Mesendoderm (in vitro differentiated cells): ENCODE measurements around the gene FBL. TPM values are rescaled to one million over a fixed set of nuclear protein-coding genes. Genes with fewer than 3 reads are reported as not detected.
A peak's percentile ranks its signal among the peaks of the same experiment; 100 is the strongest.
"Not testable (repeated sequence)": the region's sequence is repeated elsewhere in the genome, so short reads cannot be mapped to it uniquely, and the experiment has no call there.

Experiments
- DNase-seq: peaks from one replicate; pipeline ENCODE4 v3.0.0; 2013
- H2AK5ac ChIP-seq: 2 replicates; pipeline ENCODE4 v1.6.1; 2013; ENCODE audit warnings: low read length, inconsistent platforms
- H2BK120ac ChIP-seq: 2 replicates; pipeline ENCODE4 v1.6.1; 2013; ENCODE audit warnings: low read depth, mild to moderate bottlenecking, low read length, moderate library complexity, mixed read lengths
- H2BK15ac ChIP-seq: replicated peaks from 2 replicates; pipeline ENCODE4 v1.6.1; 2013; ENCODE audit warnings: low read depth, mild to moderate bottlenecking, moderate library complexity
- H2BK5ac ChIP-seq: 2 replicates; pipeline ENCODE4 v1.6.1; 2013; ENCODE audit warnings: low read length, inconsistent platforms
- H3K18ac ChIP-seq: 2 replicates; pipeline ENCODE4 v1.6.1; 2013; ENCODE audit warnings: mild to moderate bottlenecking, low read length, mixed read lengths
- H3K23ac ChIP-seq: one replicate; pipeline ENCODE4 v1.6.1; 2013; ENCODE audit warnings: low read length
- H3K27ac ChIP-seq: 2 replicates; pipeline ENCODE4 v1.5.1; 2013; ENCODE audit warnings: low read depth, mild to moderate bottlenecking, inconsistent platforms, low read length, moderate library complexity
- H3K27me3 ChIP-seq: 2 replicates; pipeline ENCODE4 v1.6.1; 2013; ENCODE audit warnings: low read length, control low read depth, mild to moderate bottlenecking, inconsistent platforms; ENCODE audit not compliant: insufficient read depth, poor library complexity
- H3K36me3 ChIP-seq: 2 replicates; pipeline ENCODE4 v1.6.1; 2013; ENCODE audit warnings: low read length, inconsistent platforms; ENCODE audit not compliant: control insufficient read depth, insufficient read depth
- H3K4ac ChIP-seq: one replicate; pipeline ENCODE4 v1.6.1; 2013; ENCODE audit warnings: low read depth, mild to moderate bottlenecking, low read length, moderate library complexity
- H3K4me1 ChIP-seq: 2 replicates; pipeline ENCODE4 v1.6.1; 2013; ENCODE audit warnings: low read depth, low read length, inconsistent platforms; ENCODE audit not compliant: control insufficient read depth
- H3K4me2 ChIP-seq: 2 replicates; pipeline ENCODE4 v1.6.1; 2013; ENCODE audit warnings: low read length
- H3K4me3 ChIP-seq: 2 replicates; pipeline ENCODE4 v1.5.1; 2013; ENCODE audit warnings: mild to moderate bottlenecking, low read length
- H3K56ac ChIP-seq: one replicate; pipeline ENCODE4 v1.6.1; 2013; ENCODE audit warnings: low read length
- H3K79me1 ChIP-seq: 2 replicates; pipeline ENCODE4 v1.6.1; 2013; ENCODE audit warnings: low read length, inconsistent platforms
- H3K79me2 ChIP-seq: 2 replicates; pipeline ENCODE4 v1.6.1; 2013; ENCODE audit warnings: mild to moderate bottlenecking, low read length; ENCODE audit not compliant: control insufficient read depth, insufficient read depth
- H3K9ac ChIP-seq: 2 replicates; pipeline ENCODE4 v1.6.1; 2013; ENCODE audit warnings: low read length, inconsistent platforms
- H4K5ac ChIP-seq: one replicate; pipeline ENCODE4 v1.6.1; 2013; ENCODE audit warnings: low read length
- H4K8ac ChIP-seq: one replicate; pipeline ENCODE4 v1.6.1; 2013; ENCODE audit warnings: low read depth, mild to moderate bottlenecking, control low read depth, low read length, moderate library complexity
- WGBS: extraction: QIAGEN DNeasy Blood & Tissue Kit; methylation state at CpG from one replicate; pipeline ENCODE4 v1.1.7; 2013; ENCODE audit warnings: low lambda C conversion rate, missing lambda C conversion rate; ENCODE audit not compliant: insufficient coverage; ENCODE audit errors: extremely low coverage; 5-methylcytosine and 5-hydroxymethylcytosine counted together
- polyA plus RNA-seq, 2 experiments: library from polyadenylated mRNA; stranded (reverse); fragments of 200-250 nt; gene quantifications; one replicate each; pipeline ENCODE4 v1.2.3, GENCODE V29; 2013

Gene FBL
- 572 TPM for polyA plus RNA-seq (2013, experiment 1 of 2)
- 587 TPM for polyA plus RNA-seq (2013, experiment 2 of 2)

- Histone ChIP-seq H3K4me3 (peak within 1 kb of the TSS; percentile 99), H3K27me3 (no peaks in the 10 kb centered on the region), H3K4me2 (peak within 1 kb of the TSS; percentile 98), H3K27ac (peak within 1 kb of the TSS; percentile 33), H3K79me1 (peaks cover 9% of the 10 kb centered on the region), H3K9ac (peak within 1 kb of the TSS; percentile 99), H3K4ac (peak within 1 kb of the TSS; percentile 63), H2AK5ac (no peak within 1 kb of the TSS), H3K4me1 (peaks cover 15% of the 10 kb centered on the region), H2BK120ac (no peak within 1 kb of the TSS), H2BK5ac (peak within 1 kb of the TSS; percentile 35), H3K18ac (peak within 1 kb of the TSS; percentile 21), H2BK15ac (no peak within 1 kb of the TSS), H3K56ac (peak within 1 kb of the TSS; percentile 98), H4K8ac (no peak within 1 kb of the TSS), H3K23ac (peak within 1 kb of the TSS; percentile 89), H4K5ac (peak within 1 kb of the TSS; percentile 97), H3K36me3 (no peaks in the 10 kb centered on the region), H3K79me2 (peaks cover 48% of the 10 kb centered on the region)
- peak; percentile 88 for DNase-seq
- WGBS: no CpG with 5 or more reads among the region's 57 CpGs
Measured at GRCh38 chr19:39845933-39846677, at the start of gene FBL. Gene FBL (minus strand): TSS chr19:39846379. CDS start chr19:39846300, 79 bp downstream.

- not testable (repeated sequence) for H3K4me2 ChIP-seq, H3K9ac ChIP-seq, H3K27ac ChIP-seq, H3K18ac ChIP-seq, H3K79me1 ChIP-seq, H3K4me3 ChIP-seq, H2BK120ac ChIP-seq, H2BK15ac ChIP-seq, DNase-seq, H3K4ac ChIP-seq, H3K79me2 ChIP-seq, H3K23ac ChIP-seq, H3K27me3 ChIP-seq, H3K4me1 ChIP-seq, H4K8ac ChIP-seq, H2AK5ac ChIP-seq, H3K36me3 ChIP-seq, H3K56ac ChIP-seq, H2BK5ac ChIP-seq, H4K5ac ChIP-seq
- no CpG with 5 or more reads among the region's 11 CpGs for WGBS
Measured at GRCh38 chr19:39895096-39895495, 48.9 kb upstream of the FBL start.

GRCh38 chr19:39894236-39894606 is 48.0 kb upstream of the FBL start:
- H3K4me3 ChIP-seq: not testable (repeated sequence)

GRCh38 chr19:39893366-39894235 is 47.4 kb upstream of the FBL start:
- H2BK5ac ChIP-seq, H4K5ac ChIP-seq, H3K27me3 ChIP-seq, H3K79me2 ChIP-seq, H4K8ac ChIP-seq, DNase-seq, H3K9ac ChIP-seq, H3K4me1 ChIP-seq, H3K27ac ChIP-seq, H3K23ac ChIP-seq, H3K18ac ChIP-seq, H2BK15ac ChIP-seq, H3K4ac ChIP-seq, H3K79me1 ChIP-seq, H3K36me3 ChIP-seq, H3K56ac ChIP-seq, H2BK120ac ChIP-seq, H2AK5ac ChIP-seq, H3K4me3 ChIP-seq, H3K4me2 ChIP-seq: not testable (repeated sequence)
- WGBS: no CpG with 5 or more reads among the region's 29 CpGs

More at GRCh38 chr19:39894236-39894606, 48.0 kb upstream of the FBL start:
- H4K5ac ChIP-seq, H2BK15ac ChIP-seq, H3K27ac ChIP-seq, H3K79me1 ChIP-seq, H4K8ac ChIP-seq, DNase-seq, H3K79me2 ChIP-seq, H3K18ac ChIP-seq, H3K56ac ChIP-seq, H3K27me3 ChIP-seq, H2BK120ac ChIP-seq, H3K36me3 ChIP-seq, H3K23ac ChIP-seq, H2AK5ac ChIP-seq, H3K4me1 ChIP-seq, H3K9ac ChIP-seq, H3K4ac ChIP-seq, H3K4me2 ChIP-seq, H2BK5ac ChIP-seq: not testable (repeated sequence)
- WGBS: no CpG with 5 or more reads among the region's 16 CpGs

GRCh38 chr19:39892506-39892902 is 46.3 kb upstream of the FBL start:
- H3K4ac ChIP-seq, H4K8ac ChIP-seq, H3K18ac ChIP-seq, H2AK5ac ChIP-seq, H3K4me2 ChIP-seq, H2BK5ac ChIP-seq, H3K79me2 ChIP-seq, H3K56ac ChIP-seq, H3K27me3 ChIP-seq, H3K9ac ChIP-seq, H3K23ac ChIP-seq, DNase-seq, H3K79me1 ChIP-seq, H3K27ac ChIP-seq, H4K5ac ChIP-seq, H3K4me3 ChIP-seq, H2BK15ac ChIP-seq, H3K4me1 ChIP-seq, H2BK120ac ChIP-seq, H3K36me3 ChIP-seq: not testable (repeated sequence)
- WGBS: no CpG with 5 or more reads among the region's 5 CpGs
